ENCODE results near the gene PAPPA2. TPM values are rescaled to one million over a fixed set of nuclear protein-coding genes. Genes with fewer than 3 reads are reported as not detected.

PAPPA2 gene
- total and polyA plus RNA-seq, 2 of the 8 experiments (the other 6 are each of a cell fraction or from before 2014, with no cell fraction given), result 0.08 to 0.88 TPM

DNA sequence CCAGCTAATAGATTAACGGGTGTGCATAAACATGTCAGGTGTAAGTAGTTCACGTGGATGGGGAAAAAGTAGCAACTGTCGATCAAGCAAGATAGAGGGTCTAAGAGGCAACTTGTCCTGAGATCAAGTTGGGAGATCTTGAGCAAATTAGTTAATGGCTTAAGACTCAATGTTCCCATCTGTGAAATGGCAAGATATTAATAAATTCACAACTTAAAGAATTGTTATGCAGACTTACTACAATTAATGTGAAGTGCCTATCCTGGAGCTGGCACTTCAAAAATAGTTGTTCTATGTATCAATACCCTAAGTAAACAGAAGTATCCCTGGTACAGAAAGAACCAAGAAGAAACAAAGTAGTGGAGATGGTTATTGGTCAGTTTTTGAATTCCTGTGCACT lies 389.1 kb downstream of the PAPPA2 start (continued):
- TF ChIP-seq, protein P1, sequence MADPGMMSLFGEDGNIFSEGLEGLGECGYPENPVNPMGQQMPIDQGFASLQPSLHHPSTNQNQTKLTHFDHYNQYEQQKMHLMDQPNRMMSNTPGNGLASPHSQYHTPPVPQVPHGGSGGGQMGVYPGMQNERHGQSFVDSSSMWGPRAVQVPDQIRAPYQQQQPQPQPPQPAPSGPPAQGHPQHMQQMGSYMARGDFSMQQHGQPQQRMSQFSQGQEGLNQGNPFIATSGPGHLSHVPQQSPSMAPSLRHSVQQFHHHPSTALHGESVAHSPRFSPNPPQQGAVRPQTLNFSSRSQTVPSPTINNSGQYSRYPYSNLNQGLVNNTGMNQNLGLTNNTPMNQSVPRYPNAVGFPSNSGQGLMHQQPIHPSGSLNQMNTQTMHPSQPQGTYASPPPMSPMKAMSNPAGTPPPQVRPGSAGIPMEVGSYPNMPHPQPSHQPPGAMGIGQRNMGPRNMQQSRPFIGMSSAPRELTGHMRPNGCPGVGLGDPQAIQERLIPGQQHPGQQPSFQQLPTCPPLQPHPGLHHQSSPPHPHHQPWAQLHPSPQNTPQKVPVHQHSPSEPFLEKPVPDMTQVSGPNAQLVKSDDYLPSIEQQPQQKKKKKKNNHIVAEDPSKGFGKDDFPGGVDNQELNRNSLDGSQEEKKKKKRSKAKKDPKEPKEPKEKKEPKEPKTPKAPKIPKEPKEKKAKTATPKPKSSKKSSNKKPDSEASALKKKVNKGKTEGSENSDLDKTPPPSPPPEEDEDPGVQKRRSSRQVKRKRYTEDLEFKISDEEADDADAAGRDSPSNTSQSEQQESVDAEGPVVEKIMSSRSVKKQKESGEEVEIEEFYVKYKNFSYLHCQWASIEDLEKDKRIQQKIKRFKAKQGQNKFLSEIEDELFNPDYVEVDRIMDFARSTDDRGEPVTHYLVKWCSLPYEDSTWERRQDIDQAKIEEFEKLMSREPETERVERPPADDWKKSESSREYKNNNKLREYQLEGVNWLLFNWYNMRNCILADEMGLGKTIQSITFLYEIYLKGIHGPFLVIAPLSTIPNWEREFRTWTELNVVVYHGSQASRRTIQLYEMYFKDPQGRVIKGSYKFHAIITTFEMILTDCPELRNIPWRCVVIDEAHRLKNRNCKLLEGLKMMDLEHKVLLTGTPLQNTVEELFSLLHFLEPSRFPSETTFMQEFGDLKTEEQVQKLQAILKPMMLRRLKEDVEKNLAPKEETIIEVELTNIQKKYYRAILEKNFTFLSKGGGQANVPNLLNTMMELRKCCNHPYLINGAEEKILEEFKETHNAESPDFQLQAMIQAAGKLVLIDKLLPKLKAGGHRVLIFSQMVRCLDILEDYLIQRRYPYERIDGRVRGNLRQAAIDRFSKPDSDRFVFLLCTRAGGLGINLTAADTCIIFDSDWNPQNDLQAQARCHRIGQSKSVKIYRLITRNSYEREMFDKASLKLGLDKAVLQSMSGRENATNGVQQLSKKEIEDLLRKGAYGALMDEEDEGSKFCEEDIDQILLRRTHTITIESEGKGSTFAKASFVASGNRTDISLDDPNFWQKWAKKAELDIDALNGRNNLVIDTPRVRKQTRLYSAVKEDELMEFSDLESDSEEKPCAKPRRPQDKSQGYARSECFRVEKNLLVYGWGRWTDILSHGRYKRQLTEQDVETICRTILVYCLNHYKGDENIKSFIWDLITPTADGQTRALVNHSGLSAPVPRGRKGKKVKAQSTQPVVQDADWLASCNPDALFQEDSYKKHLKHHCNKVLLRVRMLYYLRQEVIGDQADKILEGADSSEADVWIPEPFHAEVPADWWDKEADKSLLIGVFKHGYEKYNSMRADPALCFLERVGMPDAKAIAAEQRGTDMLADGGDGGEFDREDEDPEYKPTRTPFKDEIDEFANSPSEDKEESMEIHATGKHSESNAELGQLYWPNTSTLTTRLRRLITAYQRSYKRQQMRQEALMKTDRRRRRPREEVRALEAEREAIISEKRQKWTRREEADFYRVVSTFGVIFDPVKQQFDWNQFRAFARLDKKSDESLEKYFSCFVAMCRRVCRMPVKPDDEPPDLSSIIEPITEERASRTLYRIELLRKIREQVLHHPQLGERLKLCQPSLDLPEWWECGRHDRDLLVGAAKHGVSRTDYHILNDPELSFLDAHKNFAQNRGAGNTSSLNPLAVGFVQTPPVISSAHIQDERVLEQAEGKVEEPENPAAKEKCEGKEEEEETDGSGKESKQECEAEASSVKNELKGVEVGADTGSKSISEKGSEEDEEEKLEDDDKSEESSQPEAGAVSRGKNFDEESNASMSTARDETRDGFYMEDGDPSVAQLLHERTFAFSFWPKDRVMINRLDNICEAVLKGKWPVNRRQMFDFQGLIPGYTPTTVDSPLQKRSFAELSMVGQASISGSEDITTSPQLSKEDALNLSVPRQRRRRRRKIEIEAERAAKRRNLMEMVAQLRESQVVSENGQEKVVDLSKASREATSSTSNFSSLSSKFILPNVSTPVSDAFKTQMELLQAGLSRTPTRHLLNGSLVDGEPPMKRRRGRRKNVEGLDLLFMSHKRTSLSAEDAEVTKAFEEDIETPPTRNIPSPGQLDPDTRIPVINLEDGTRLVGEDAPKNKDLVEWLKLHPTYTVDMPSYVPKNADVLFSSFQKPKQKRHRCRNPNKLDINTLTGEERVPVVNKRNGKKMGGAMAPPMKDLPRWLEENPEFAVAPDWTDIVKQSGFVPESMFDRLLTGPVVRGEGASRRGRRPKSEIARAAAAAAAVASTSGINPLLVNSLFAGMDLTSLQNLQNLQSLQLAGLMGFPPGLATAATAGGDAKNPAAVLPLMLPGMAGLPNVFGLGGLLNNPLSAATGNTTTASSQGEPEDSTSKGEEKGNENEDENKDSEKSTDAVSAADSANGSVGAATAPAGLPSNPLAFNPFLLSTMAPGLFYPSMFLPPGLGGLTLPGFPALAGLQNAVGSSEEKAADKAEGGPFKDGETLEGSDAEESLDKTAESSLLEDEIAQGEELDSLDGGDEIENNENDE (IDR thresholded peaks at IDR 0.05; ENCODE audit: insufficient replicate concordance, low read length), result no peak
- TF ChIP-seq NRF1 (IDR thresholded peaks at IDR 0.05; ENCODE audit: low read depth, low read length) (no peak), TBP (IDR thresholded peaks at IDR 0.05; ENCODE audit: low read depth, low read length) (no peak), TCF12 (IDR thresholded peaks at IDR 0.05; ENCODE audit: low read depth, low read length) (no peak), CHD2 (IDR thresholded peaks at IDR 0.05; ENCODE audit: low read length) (no peak), SP4 (IDR thresholded peaks at IDR 0.05; ENCODE audit: low read length) (no peak)
